Keratinocyte (primary cell): ENCODE results near the gene SWAP70. TPM values are rescaled to one million over a fixed set of nuclear protein-coding genes. Genes with fewer than 3 reads are reported as not detected.

Experiments used
- DNase-seq: peaks from one replicate; pipeline ENCODE4 v3.0.0-alpha.2; 2011; ENCODE audit warnings: low read depth, missing footprints, low spot score
- FAIRE-seq: peaks from 2 replicates; lab custom pipeline; 2011; peaks lifted over from hg19 to GRCh38; lab: Jason Lieb, UNC
- H2AFZ ChIP-seq: 2 replicates; pipeline ENCODE4 v1.6.0; 2012; ENCODE audit warnings: low read length, control low read depth, inconsistent platforms; ENCODE audit not compliant: control insufficient read depth
- H3K27ac ChIP-seq: 2 replicates; pipeline ENCODE4 v1.5.1; 2011; ENCODE audit warnings: low read length; ENCODE audit not compliant: control insufficient read depth, insufficient read depth
- H3K27me3 ChIP-seq: 3 replicates; pipeline ENCODE4 v1.6.0; 2011; ENCODE audit warnings: low read length; ENCODE audit not compliant: control insufficient read depth, insufficient read depth; ENCODE audit errors: extremely low read depth
- H3K36me3 ChIP-seq, 2 experiments: 2 replicates in 1 of 2; 3 replicates in 1 of 2; pipeline ENCODE4 v1.5.1; 2011; ENCODE audit warnings: low read length in 2 of 2, mild to moderate bottlenecking in 1 of 2; ENCODE audit not compliant: control insufficient read depth in 2 of 2, insufficient read depth in 2 of 2; ENCODE audit errors: extremely low read depth in 1 of 2
- H3K4me1 ChIP-seq: 3 replicates; pipeline ENCODE4 v1.5.1; 2011; ENCODE audit warnings: low read length; ENCODE audit not compliant: control insufficient read depth, insufficient read depth; ENCODE audit errors: extremely low read depth
- H3K4me2 ChIP-seq: 3 replicates; pipeline ENCODE4 v1.6.0; 2011; ENCODE audit warnings: low read depth, low read length; ENCODE audit not compliant: control insufficient read depth, insufficient read depth; ENCODE audit errors: extremely low read depth
- H3K4me3 ChIP-seq, 3 experiments: fragments of 200-600 bp in 1 of 3; sonication (generic) in 1 of 3; 2 replicates in 2 of 3; 3 replicates in 1 of 3; pipeline ENCODE4 v1.5.1; 2011 to 2016; ENCODE audit warnings: low read length in 3 of 3, mild to moderate bottlenecking in 3 of 3, control low read depth in 2 of 3, inconsistent platforms in 1 of 3, low read depth in 1 of 3, mixed read lengths in 1 of 3, mixed run types in 1 of 3, moderate library complexity in 1 of 3; ENCODE audit not compliant: control insufficient read depth in 2 of 3, insufficient read depth in 2 of 3; ENCODE audit errors: extremely low read depth in 1 of 3
- H3K79me2 ChIP-seq: 2 replicates; pipeline ENCODE4 v1.6.0; 2012; ENCODE audit warnings: low read length; ENCODE audit not compliant: control insufficient read depth, insufficient read depth
- H3K9ac ChIP-seq: 3 replicates; pipeline ENCODE4 v1.6.0; 2011; ENCODE audit warnings: low read length; ENCODE audit not compliant: control insufficient read depth, insufficient read depth; ENCODE audit errors: extremely low read depth
- H3K9me1 ChIP-seq: 3 replicates; pipeline ENCODE4 v1.6.0; 2011; ENCODE audit warnings: low read length; ENCODE audit not compliant: control insufficient read depth, insufficient read depth; ENCODE audit errors: extremely low read depth
- H3K9me3 ChIP-seq: 2 replicates; pipeline ENCODE4 v1.5.1; 2012; ENCODE audit warnings: low read depth, low read length; ENCODE audit not compliant: control insufficient read depth
- H4K20me1 ChIP-seq: 3 replicates; pipeline ENCODE4 v1.6.0; 2011; ENCODE audit warnings: low read length; ENCODE audit not compliant: control insufficient read depth, insufficient read depth; ENCODE audit errors: extremely low read depth
- CTCF ChIP-seq, 3 experiments: IDR thresholded peaks in 1 of 3; conservative IDR thresholded peaks in 1 of 3; optimal IDR thresholded peaks in 1 of 3; 2 replicates in 2 of 3; 3 replicates in 1 of 3; pipeline versions ENCODE3 to v1.5.1; 2011; ENCODE audit warnings: low read length in 3 of 3, mild to moderate bottlenecking in 3 of 3, moderate library complexity in 2 of 3, control low read depth in 1 of 3, inconsistent platforms in 1 of 3; ENCODE audit not compliant: insufficient read depth in 2 of 3; ENCODE audit errors: extremely low read depth in 1 of 3
- EZH2 ChIP-seq: IDR thresholded peaks from one replicate; pipeline ENCODE4 v1.6.1; 2012; ENCODE audit warnings: inconsistent platforms, mild to moderate bottlenecking, low read length, moderate library complexity
- dilution Hi-C: fragments of 300-500 bp; cut with MboI; formaldehyde crosslinking; loops from one replicate; pipeline ENCODE4 v1.7.0; 2020; ENCODE audit warnings: low sequenced_read_pairs; ENCODE audit not compliant: extremely low pct_ligation_motif_present
- polyA plus RNA-seq, 5 experiments: library from polyadenylated mRNA; depleted of rRNA in 3 of 5; stranded (reverse) in 3 of 5; stranded (forward) in 1 of 5; unstranded in 1 of 5; fragments of >200 nt; gene quantifications; 1 replicate in 1 of 5; 2 replicates in 3 of 5; 3 replicates in 1 of 5; pipeline versions ENCODE4 v1.2.1 to v1.2.3, GENCODE V29; 2011 to 2012; ENCODE audit warnings: missing spikeins in 2 of 5, low read depth in 1 of 5, low replicate concordance in 1 of 5

SWAP70 gene
- polyA plus RNA-seq, 1 donor (not counting 4 experiments of a cell fraction or from before 2014, with no cell fraction given): 28.5 TPM

GRCh38 chr11:9796266-9796665, 132.4 kb downstream of the SWAP70 start:
- H3K9ac ChIP-seq: no peak overlapping the region
- no peaks in the 10 kb centered on the region for H3K9me3 ChIP-seq
- TF ChIP-seq CTCF (optimal IDR thresholded peaks at IDR 0.05 in 1 of 3, IDR thresholded peaks at IDR 0.05 in 1 of 3, conservative IDR thresholded peaks at IDR 0.05 in 1 of 3; ENCODE audit: extremely low read depth in 1 of 3, insufficient read depth in 2 of 3, low read length in 3 of 3) (no peak), EZH2 (no peak)
- no peaks in the 10 kb centered on the region for H3K9me1 ChIP-seq
- FAIRE-seq (no peak), DNase-seq (no peak)
- H3K27me3 ChIP-seq: no peaks in the 10 kb centered on the region
- H3K27ac ChIP-seq: no peak overlapping the region
- peaks cover 0 to 2% of the 10 kb centered on the region in 2 experiments for H3K36me3 ChIP-seq
- no peaks in the 10 kb centered on the region for H3K79me2 ChIP-seq
- no peak overlapping the region for H2AFZ ChIP-seq
- H3K4me1 ChIP-seq: no peaks in the 10 kb centered on the region
- H3K4me3 ChIP-seq: no peak overlapping the region
- no peak overlapping the region for H3K4me2 ChIP-seq
- H4K20me1 ChIP-seq: no peaks in the 10 kb centered on the region
- dilution Hi-C loops: no loop called here

GRCh38 chr11:9796854-9797253, 133.0 kb downstream of the SWAP70 start:
- DNase-seq (no peak), FAIRE-seq (no peak)
- H3K36me3 ChIP-seq: peaks cover 0 to 2% of the 10 kb centered on the region in 2 experiments
- no peak overlapping the region for H3K4me3 ChIP-seq
- no peak overlapping the region for H3K27ac ChIP-seq
- peaks cover 5% of the 10 kb centered on the region for H3K4me1 ChIP-seq
- H3K9me3 ChIP-seq: no peaks in the 10 kb centered on the region
- no peaks in the 10 kb centered on the region for H3K9me1 ChIP-seq
- dilution Hi-C loops: no loop called here
- TF ChIP-seq CTCF (optimal IDR thresholded peaks at IDR 0.05 in 1 of 3, IDR thresholded peaks at IDR 0.05 in 1 of 3, conservative IDR thresholded peaks at IDR 0.05 in 1 of 3; ENCODE audit: extremely low read depth in 1 of 3, insufficient read depth in 2 of 3, low read length in 3 of 3) (no peak), EZH2 (no peak)
- no peaks in the 10 kb centered on the region for H4K20me1 ChIP-seq
- H3K27me3 ChIP-seq: no peaks in the 10 kb centered on the region
- H3K9ac ChIP-seq: no peak overlapping the region
- H2AFZ ChIP-seq: no peak overlapping the region
- H3K4me2 ChIP-seq: no peak overlapping the region
- no peaks in the 10 kb centered on the region for H3K79me2 ChIP-seq
